ENCODE results near the gene CFAP97D1.

CFAP97D1 gene

GRCh38 chr17:43758497-43759174 lies 21.6 kb upstream of the CFAP97D1 start, which contains the start of gene SOST (continued):
- TF ChIP-seq ZSCAN5A (tag by site-specific recombination; IDR thresholded peaks at IDR 0.05) (no peak), ZNF266 (tag by site-specific recombination; IDR thresholded peaks at IDR 0.05; ENCODE audit: low read depth) (no peak), SP7 (tag by site-specific recombination; IDR thresholded peaks at IDR 0.05) (0 out of 2 replicates have a peak, but pooled peaks have one; percentile 44), ZNF654 (tag by site-specific recombination; IDR thresholded peaks at IDR 0.05; ENCODE audit: low read depth) (no peak), ZNF223 (tag by site-specific recombination; IDR thresholded peaks at IDR 0.05) (no peak), ZNF280C (tag by site-specific recombination; IDR thresholded peaks at IDR 0.05) (no peak), PRDM10 (tag by site-specific recombination; IDR thresholded peaks at IDR 0.05) (no peak), ZFP41 (tag by site-specific recombination; IDR thresholded peaks at IDR 0.05; ENCODE audit: borderline replicate concordance) (no peak), ZNF664 (tag by site-specific recombination; IDR thresholded peaks at IDR 0.05) (no peak), ZNF623 (tag by site-specific recombination; IDR thresholded peaks at IDR 0.05) (no peak), ZSCAN30 (tag by site-specific recombination; IDR thresholded peaks at IDR 0.05) (no peak), SETDB1 (IDR thresholded peaks at IDR 0.05; ENCODE audit: insufficient read length, low read length) (no peak), OVOL3 (tag by site-specific recombination; IDR thresholded peaks at IDR 0.05) (no peak), KLF17 (tag by site-specific recombination; IDR thresholded peaks at IDR 0.05) (no peak), ZNF639 (tag by site-specific recombination; IDR thresholded peaks at IDR 0.05) (no peak), ZNF555 (tag by site-specific recombination; conservative IDR thresholded peaks at IDR 0.05) (no peak), ZFHX2 (tag by site-specific recombination; conservative IDR thresholded peaks at IDR 0.05) (peak; percentile 84), ZSCAN4 (tag by site-specific recombination; IDR thresholded peaks at IDR 0.05) (no peak)

Measured in HEK293 (cell line).